Lung microvascular endothelial cell (primary cell): Measurements from ENCODE around the gene ZNF75A. TPM values are rescaled to one million over a fixed set of nuclear protein-coding genes. Genes with fewer than 3 reads are reported as not detected.

Source experiments
- DNase-seq, 2 donors: peaks; one replicate each; pipeline versions ENCODE4 v3.0.0 to v3.0.0-alpha.2; 2010; ENCODE audit warnings: low read depth in 2 of 2
- total RNA-seq: library from RNA; depleted of rRNA; stranded (reverse); fragments of >200 nt; gene quantifications from 2 replicates; pipeline ENCODE4 v1.2.1, GENCODE V29; 2014

ZNF75A gene
- total RNA-seq, 1 donor from 2014 or later, result 13.3 TPM

GRCh38 chr16:3285131-3285530 lies 20.2 kb upstream of the ZNF75A start:
- DNase-seq, result no peak

GRCh38 chr16:3289998-3290673 lies 15.2 kb upstream of the ZNF75A start:
- no peak for DNase-seq

GRCh38 chr16:3292604-3293003 lies 12.7 kb upstream of the ZNF75A start:
- DNase-seq, result no peak

DNA sequence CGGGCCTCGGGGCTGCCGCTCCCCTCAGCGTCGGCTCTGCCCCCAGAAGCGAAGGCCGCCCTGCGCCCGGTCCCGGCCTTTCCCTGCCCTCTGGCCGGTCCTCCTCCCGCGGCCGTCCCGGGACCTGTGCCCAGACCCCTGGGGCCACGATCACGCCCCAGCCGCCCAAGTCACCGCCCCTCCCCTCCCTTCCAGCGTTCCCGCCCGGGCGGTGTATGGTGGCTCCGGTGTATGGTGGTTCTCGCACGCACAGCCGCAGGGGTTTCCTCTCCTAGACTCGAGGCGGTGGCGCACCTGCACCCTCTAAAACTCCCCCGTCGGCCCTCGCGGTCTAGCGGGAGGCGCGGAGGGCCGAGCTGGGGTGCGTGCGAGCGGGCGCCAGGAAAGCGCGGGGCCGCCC lies 10.1 kb upstream of the ZNF75A start:
- DNase-seq, result no peak

GRCh38 chr16:3295783-3296182 lies 9.5 kb upstream of the ZNF75A start:
- no peak for DNase-seq

DNA sequence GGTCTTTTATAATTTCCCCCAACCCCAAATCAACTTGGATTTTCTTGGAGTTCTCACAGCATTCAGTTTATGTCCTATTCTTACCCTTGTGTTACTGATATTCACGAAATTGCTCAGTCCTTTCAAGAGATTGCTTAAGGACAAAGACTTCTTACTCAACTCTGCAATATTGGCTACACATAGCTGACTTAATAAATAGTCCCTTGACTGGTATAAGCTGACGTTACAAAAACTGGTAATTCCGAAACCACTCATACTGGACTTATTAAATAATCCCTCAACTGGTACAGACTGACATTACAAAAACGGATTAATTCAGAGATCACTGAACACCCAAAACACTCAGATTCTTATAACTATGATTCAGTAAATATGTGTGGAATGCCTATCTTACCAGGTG lies 927 bp upstream of the ZNF75A start:
- DNase-seq, result no peak

- no peak for DNase-seq
Measured at GRCh38 chr16:3306078-3306477, 781 bp downstream of the ZNF75A start.

- DNase-seq, result no peak
Measured at GRCh38 chr16:3311496-3311895, 6.2 kb downstream of the ZNF75A start.

DNA sequence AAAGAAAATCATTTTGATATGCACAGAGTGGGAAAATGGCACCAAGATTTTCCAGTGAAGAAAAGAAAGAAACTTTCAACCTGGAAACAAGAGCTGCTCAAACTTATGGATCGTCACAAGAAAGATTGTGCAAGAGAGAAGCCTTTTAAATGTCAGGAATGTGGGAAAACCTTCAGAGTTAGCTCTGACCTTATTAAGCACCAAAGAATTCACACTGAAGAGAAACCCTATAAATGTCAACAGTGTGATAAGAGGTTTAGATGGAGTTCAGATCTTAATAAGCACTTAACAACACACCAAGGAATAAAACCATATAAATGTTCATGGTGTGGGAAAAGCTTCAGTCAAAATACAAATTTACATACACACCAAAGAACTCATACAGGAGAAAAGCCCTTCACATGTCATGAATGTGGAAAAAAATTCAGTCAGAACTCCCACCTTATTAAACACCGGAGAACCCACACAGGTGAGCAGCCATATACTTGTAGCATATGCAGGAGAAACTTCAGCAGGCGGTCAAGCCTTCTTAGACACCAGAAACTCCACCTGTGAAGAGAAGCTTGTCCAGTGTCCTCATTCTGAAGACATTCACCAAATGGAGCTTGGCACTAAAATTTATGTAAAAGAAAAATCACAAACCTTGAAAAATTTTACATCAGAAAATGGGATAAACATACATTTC lies 12.2 kb downstream of the ZNF75A start:
- peak; percentile 9 to 29 for DNase-seq

- no peak for DNase-seq
Measured at GRCh38 chr16:3321816-3322215, 16.5 kb downstream of the ZNF75A start.

DNA sequence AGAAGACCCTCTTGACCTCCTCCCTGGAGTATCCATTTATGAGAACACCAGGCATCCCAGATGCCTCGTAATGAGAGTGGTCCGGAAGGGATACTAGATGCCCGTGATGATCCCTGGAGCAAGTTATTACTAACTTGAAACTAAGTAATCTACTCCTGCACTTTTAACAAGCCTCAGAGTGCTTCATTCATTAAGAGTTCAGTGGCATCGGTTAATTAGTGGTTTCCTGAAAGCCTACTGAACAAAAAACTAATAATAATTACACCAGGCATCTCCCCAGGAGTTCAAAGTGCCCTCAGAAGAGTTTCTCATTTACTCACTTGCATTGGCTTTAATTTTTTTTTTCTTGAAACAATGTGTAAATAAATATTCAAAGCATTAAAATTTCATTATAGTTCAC lies 22.2 kb downstream of the ZNF75A start:
- DNase-seq, result no peak

- DNase-seq, result no peak
Measured at GRCh38 chr16:3328104-3328503, 22.8 kb downstream of the ZNF75A start.

GRCh38 chr16:3328643-3329042 lies 23.3 kb downstream of the ZNF75A start:
- DNase-seq, result no peak

DNA sequence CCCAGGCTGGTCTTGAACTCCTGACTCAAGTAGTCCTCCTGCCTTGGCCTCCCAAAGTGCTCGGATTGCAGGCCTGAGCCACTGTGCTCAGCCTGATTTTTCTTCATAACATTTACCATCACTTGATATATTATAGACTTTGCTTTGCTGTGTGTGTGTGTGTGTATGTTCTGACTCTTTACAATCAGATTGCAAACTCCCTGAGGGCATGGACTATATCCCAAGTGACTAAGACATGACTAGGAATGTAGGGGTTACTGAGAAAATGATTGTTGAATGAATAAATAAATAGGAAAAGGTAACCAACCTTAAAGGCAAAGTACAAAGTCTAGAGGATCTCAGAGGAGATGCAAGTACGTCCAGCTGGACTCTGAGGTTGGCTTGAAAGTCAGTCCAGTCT lies 40.7 kb downstream of the ZNF75A start:
- no peak for DNase-seq

GRCh38 chr16:3347586-3347985 lies 42.3 kb downstream of the ZNF75A start:
- no peak for DNase-seq

DNA sequence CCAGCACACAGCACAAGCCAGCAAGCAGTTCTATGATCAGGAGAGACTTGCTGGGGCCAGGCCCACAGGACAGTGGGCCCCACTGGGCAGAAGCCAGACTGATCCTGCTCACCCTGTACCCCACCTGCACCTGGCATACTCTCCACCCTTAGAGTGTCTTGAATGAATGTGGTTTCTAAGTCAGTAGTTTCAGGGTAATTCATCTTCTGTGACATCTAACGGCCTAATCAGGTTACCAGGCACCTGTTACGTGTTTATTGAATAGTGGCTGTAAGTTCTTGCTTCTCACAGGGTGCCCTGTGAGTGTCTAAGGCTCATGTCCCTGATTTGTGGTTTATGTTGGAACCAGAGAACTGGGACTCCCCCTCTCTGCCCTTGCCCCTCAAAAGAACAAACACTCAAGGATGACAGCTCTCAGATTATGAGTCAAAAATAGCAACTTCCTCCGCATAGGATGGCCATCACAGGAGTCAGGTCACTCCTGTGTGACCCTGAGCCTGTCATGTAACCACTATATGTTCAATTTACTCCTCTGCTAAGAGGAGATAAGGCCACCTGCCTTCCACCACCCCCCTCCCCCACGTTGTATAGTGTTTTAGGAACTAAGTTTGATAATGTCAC lies 43.4 kb downstream of the ZNF75A start:
- no peak for DNase-seq

- no peak for DNase-seq
Measured at GRCh38 chr16:3349175-3349574, 43.9 kb downstream of the ZNF75A start.

DNA sequence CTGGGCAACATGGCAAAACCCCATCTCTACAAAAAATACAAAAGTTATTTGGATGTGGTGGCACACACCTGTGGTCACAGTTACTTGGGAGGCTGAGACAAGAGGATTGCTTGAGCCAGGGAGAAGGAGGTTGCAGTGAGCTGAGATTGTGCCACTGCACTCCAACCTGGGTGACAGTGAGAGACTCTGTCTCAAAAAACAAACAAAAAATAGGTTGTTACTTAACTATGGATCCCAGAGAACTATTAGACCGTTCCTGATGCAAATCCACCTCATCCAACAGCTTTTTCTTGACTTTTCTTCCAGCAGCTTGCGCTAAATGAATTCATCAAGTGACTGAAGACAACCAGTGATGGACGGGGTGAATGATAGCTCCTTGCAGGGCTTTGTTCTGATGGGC lies 50.3 kb downstream of the ZNF75A start, which contains the start of gene OR2C1:
Gene OR2C1 (plus strand): TSS at position 301 of the 400 bp plus-strand sequence. CDS start 52 bp downstream, at position 353.
- DNase-seq, result no peak

DNA sequence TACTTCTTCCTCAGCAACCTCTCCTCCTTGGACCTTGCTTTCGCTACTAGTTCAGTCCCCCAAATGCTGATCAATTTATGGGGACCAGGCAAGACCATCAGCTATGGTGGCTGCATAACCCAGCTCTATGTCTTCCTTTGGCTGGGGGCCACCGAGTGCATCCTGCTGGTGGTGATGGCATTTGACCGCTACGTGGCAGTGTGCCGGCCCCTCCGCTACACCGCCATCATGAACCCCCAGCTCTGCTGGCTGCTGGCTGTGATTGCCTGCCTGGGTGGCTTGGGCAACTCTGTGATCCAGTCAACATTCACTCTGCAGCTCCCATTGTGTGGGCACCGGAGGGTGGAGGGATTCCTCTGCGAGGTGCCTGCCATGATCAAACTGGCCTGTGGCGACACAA lies 50.8 kb downstream of the ZNF75A start:
- no peak for DNase-seq

DNA sequence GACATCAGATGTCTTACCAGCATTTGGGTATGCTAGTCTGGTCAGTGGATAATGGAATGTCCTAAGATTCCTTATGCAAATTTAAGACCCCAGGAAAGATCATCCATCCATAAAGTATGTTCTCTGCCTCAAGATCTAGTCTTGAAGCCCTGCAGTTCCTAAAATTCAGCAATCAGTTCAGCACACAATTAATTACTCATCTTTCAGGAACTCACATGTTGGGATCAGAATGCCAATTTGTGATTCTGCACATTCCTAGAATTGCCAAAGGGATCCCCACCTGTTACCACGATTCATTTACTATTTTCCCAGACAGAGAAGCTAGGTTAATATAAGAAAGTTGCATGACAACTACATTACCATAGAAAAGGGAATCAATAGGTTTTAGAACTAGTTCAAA lies 53.6 kb downstream of the ZNF75A start:
- no peak for DNase-seq

DNA sequence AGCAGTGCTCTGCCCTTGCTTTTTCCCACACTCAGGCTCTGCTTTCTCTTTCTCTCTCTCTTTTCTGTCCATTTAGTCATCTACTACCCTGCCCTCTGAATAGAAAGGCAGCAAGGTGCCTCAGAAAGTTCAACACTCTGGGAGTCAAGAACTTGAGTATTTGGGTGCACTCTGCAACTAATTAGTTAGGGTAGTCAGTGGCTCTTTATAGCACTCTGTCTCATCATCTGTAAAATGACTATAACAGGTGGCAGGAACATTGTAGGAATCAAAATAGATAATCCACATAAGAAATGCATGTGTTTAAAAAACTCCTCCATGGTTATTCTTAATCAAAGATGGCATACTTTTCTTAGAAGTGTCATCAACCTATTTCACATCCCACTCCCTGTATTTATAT lies 57.6 kb downstream of the ZNF75A start:
- no peak for DNase-seq

- peak; percentile 2 to 17 for DNase-seq
Measured at GRCh38 chr16:3363793-3364192, 58.5 kb downstream of the ZNF75A start.
